Body of pancreas (tissue), 4 donors: Measurements from ENCODE around the gene WDR33. TPM values are rescaled to one million over a fixed set of nuclear protein-coding genes. Genes with fewer than 3 reads are reported as not detected.
"Not testable (repeated sequence)": the region's sequence is repeated elsewhere in the genome, so short reads cannot be mapped to it uniquely, and the experiment has no call there.

Experiments used
- ATAC-seq: fragments of 150-250 bp; one replicate; pipeline ENCODE4 v1.9.1; 2016
- DNase-seq, 4 donors: peaks; one replicate each; pipeline ENCODE4 v3.0.0-alpha.2; 2019
- H3K27ac ChIP-seq, 4 donors: fragments of 200-600 bp; sonication (generic); 1 replicate in 3 of 4; 2 replicates in 1 of 4; pipeline versions ENCODE4 v1.5.1 to v1.6.1; 2016 to 2019; ENCODE audit warnings: mild to moderate bottlenecking in 1 of 4, mixed read lengths in 1 of 4, moderate library complexity in 1 of 4
- H3K27me3 ChIP-seq, 2 donors: fragments of 200-600 bp; sonication (generic); one replicate each; pipeline ENCODE4 v1.6.0; 2016; ENCODE audit warnings: mild to moderate bottlenecking in 1 of 2
- H3K36me3 ChIP-seq, 2 donors: fragments of 200-600 bp; sonication (generic); replicated peaks in 1 of 2; 2 replicates each; pipeline ENCODE4 v1.5.1; 2016; ENCODE audit warnings: low read depth in 2 of 2; ENCODE audit not compliant: insufficient read depth in 1 of 2
- H3K4me1 ChIP-seq: fragments of 200-600 bp; sonication (generic); one replicate; pipeline ENCODE4 v1.6.0; 2016
- H3K4me3 ChIP-seq, 2 donors: fragments of 200-600 bp; sonication (generic); 1 replicate in 1 of 2; 2 replicates in 1 of 2; pipeline ENCODE4 v1.5.1; 2016 to 2019
- H3K9me3 ChIP-seq, 3 donors: fragments of 200-600 bp; sonication (generic); 1 replicate in 2 of 3; 2 replicates in 1 of 3; pipeline ENCODE4 v1.5.1; 2016
- POLR2A ChIP-seq, 3 donors: fragments of 450-650 bp; IDR thresholded peaks; one replicate each; pipeline ENCODE4 v1.6.1; 2016; ENCODE audit warnings: antibody characterized with exemption in 3 of 3, mild to moderate bottlenecking in 2 of 3
- WGBS, 2 donors: methylation state at CpG; one replicate each; pipeline ENCODE4 v1.1.5; 2017; 5-methylcytosine and 5-hydroxymethylcytosine counted together
- intact Hi-C: fragments of 100-400 bp; cut with DNase I; formaldehyde crosslinking; loops from one replicate; pipeline ENCODE4 v1.15.1; 2023
- total RNA-seq, 2 donors: library from RNA; depleted of rRNA; stranded (reverse); fragments of >200 nt; gene quantifications; one replicate each; pipeline ENCODE4 v1.1.0, GENCODE V29; 2016
- TF ChIP-seq, protein P1 (sequence below), 7 experiments: fragments of 450-650 bp in 4 of 7; fragments of 200-600 bp in 3 of 7; sonication (generic) in 3 of 7; IDR thresholded peaks; one replicate each; pipeline ENCODE4 v1.5.1; 2016 to 2019; ENCODE audit warnings: antibody characterized with exemption in 7 of 7

WDR33 gene
- total RNA-seq, 2 donors from 2014 or later = 31.6 to 37.1 TPM

DNA sequence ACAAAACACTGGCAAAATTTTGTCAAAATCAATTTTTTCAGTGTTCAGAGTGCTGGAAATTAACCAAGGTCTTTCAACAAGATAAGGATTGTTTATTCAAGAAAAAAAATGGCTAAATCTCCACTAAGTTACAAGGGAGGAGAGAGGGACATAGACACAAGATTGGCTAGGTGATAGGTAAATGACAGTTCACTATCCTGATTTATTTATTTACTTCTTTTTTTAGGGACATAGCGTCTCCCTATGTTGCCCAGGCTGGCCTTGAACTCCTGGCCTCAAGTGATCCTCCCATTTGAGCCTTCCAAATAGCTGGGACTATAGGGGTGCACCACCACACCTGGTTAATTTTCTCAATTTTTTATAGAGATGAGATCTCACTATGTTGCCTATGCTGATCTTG, 3.7 kb upstream of the WDR33 start:
- intact Hi-C loops = no loop called here
- Histone ChIP-seq H3K4me3 (no peak overlapping the region), H3K27me3 (no peaks in the 10 kb centered on the region), H3K9me3 (peaks cover 0 to 6% (median 0%) of the 10 kb centered on the region in 3 donors), H3K36me3 (no peaks in the 10 kb centered on the region), H3K27ac (no peak overlapping the region), H3K4me1 (peaks cover 8% of the 10 kb centered on the region)
- TF ChIP-seq POLR2A (IDR thresholded peaks at IDR 0.05) = no peak
- TF ChIP-seq, protein P1, sequence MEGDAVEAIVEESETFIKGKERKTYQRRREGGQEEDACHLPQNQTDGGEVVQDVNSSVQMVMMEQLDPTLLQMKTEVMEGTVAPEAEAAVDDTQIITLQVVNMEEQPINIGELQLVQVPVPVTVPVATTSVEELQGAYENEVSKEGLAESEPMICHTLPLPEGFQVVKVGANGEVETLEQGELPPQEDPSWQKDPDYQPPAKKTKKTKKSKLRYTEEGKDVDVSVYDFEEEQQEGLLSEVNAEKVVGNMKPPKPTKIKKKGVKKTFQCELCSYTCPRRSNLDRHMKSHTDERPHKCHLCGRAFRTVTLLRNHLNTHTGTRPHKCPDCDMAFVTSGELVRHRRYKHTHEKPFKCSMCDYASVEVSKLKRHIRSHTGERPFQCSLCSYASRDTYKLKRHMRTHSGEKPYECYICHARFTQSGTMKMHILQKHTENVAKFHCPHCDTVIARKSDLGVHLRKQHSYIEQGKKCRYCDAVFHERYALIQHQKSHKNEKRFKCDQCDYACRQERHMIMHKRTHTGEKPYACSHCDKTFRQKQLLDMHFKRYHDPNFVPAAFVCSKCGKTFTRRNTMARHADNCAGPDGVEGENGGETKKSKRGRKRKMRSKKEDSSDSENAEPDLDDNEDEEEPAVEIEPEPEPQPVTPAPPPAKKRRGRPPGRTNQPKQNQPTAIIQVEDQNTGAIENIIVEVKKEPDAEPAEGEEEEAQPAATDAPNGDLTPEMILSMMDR (IDR thresholded peaks at IDR 0.05) = no peak
- 35 to 73% methylated on average over 1 of the region's 1 CpG for WGBS, 2 donors
- ATAC-seq (no peak), DNase-seq (no peak)

DNA sequence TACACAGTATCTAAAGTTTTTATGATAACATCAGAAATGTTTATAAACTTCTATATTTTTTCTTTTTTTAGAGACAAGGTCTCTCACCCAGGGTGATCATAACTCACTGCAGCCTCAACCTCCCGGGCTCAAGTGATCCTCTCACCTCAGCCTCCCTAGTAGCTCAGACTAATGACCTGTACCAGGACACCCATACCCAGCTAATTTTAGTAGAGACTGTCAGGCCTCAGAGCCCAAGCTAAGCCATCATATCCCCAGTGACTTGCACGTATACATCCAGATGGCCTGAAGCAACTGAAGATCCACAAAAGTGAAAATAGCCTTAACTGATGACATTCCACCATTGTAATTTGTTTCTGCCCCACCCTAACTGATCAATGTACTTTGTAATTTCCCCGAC, 1.5 kb upstream of the WDR33 start:
- peaks cover 31% of the 10 kb centered on the region for H3K4me1 ChIP-seq
- H3K4me3 ChIP-seq, H3K27ac ChIP-seq, intact Hi-C loops, H3K36me3 ChIP-seq, H3K27me3 ChIP-seq, DNase-seq, ATAC-seq, H3K9me3 ChIP-seq: not testable (repeated sequence)
- 93% methylated on average over 3 of the region's 3 CpGs for WGBS, 2 donors

GRCh38 chr2:127811397-127812321, 688 bp upstream of the WDR33 start:
- peak overlapping the region; percentile 94 to 96 (median 94) for H3K27ac ChIP-seq
- DNase-seq = no peak
- TF ChIP-seq, protein P1 (IDR thresholded peaks at IDR 0.05) = no peak
- TF ChIP-seq POLR2A (IDR thresholded peaks at IDR 0.05) = peak in 1 of 3 donors; percentile 23
- intact Hi-C loops = no loop called here
- no peak for ATAC-seq
- peak overlapping the region; percentile 56 to 88 for H3K4me3 ChIP-seq
- no peaks in the 10 kb centered on the region for H3K9me3 ChIP-seq
- peaks cover 36% of the 10 kb centered on the region for H3K4me1 ChIP-seq
- WGBS, 2 donors = 33 to 41% methylated on average over 32 to 34 of the region's 34 CpGs
- H3K36me3 ChIP-seq = no peaks in the 10 kb centered on the region
- no peaks in the 10 kb centered on the region for H3K27me3 ChIP-seq

- no peaks in the 10 kb centered on the region for H3K27me3 ChIP-seq
These were observed 784 bp downstream of the WDR33 start for GRCh38 chr2:127810156-127810618.

More at GRCh38 chr2:127810156-127810618, 784 bp downstream of the WDR33 start:
- intact Hi-C loops = no loop called here
- H3K4me1 ChIP-seq = peaks cover 42% of the 10 kb centered on the region
- H3K4me3 ChIP-seq = peak overlapping the region; percentile 56 to 88
- no peak for TF ChIP-seq POLR2A (IDR thresholded peaks at IDR 0.05)
- TF ChIP-seq, protein P1 (IDR thresholded peaks at IDR 0.05) = no peak
- ATAC-seq (no peak), DNase-seq (peak in 2 of 4 donors; percentile 16 to 23)
- peak overlapping the region; percentile 94 to 96 (median 94) for H3K27ac ChIP-seq
- H3K9me3 ChIP-seq = no peaks in the 10 kb centered on the region
- H3K36me3 ChIP-seq = no peaks in the 10 kb centered on the region
- 0 to 1% methylated on average over 10 of the region's 10 CpGs for WGBS, 2 donors
